Measurements from ENCODE around the gene WDFY2.

- TF ChIP-seq CTCF (IDR thresholded peaks at IDR 0.05; ENCODE audit: low read depth, low read length): no peak
- no peak for TF ChIP-seq EZH2phosphoT487 (IDR thresholded peaks at IDR 0.05; ENCODE audit: low read depth)
These were observed 92.5 kb downstream of the WDFY2 start for GRCh38 chr13:51676739-51677138.
